GM15510 (cell line): ENCODE data around the gene AP3D1.

Source experiments
- POLR2A ChIP-seq: IDR thresholded peaks from 3 replicates; pipeline ENCODE4 v1.6.1; 2011; ENCODE audit warnings: borderline replicate concordance; ENCODE audit not compliant: insufficient read length; ENCODE audit errors: extremely low read depth

The AP3D1 gene

DNA sequence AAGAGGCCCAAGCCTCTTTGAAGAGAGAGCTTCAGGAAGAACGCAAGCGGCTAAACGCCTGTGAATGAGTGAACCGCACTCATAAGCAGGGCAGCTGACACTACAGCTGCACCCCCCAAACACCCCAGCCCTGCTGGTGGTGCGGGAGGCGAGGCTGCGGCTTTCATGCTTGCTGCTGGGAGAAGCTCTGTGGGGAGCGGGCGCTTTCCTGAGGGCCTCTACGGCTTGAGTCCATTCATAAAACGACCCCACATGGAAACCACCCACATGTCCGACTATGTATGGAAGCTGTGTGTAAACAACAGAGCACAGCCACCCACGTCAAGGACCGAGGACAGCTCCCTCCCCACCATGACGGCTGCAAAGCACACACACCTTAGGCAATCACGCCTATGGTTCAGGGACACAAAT lies 5.5 kb downstream of the AP3D1 start:
- TF ChIP-seq POLR2A = no peak

DNA sequence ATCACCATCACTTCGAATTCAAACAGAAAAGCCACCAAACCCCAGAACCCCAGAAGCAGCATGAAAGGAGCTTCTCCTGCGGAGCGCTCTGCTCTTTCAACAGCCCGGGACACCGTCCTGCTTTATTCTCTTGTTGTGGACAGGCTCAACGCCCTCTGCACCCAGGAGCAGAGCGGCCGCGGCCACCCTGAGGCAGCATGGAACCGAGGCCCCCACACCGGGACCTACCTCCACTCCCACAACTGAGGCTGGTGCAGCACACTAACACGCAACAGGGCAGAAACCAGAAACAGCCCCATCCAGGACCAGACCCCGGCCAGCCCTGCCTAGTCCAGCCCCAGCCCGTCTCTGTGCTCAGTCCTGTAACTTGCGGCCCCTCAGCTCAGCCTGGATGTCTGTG lies 7.2 kb downstream of the AP3D1 start:
- TF ChIP-seq POLR2A = no peak

DNA sequence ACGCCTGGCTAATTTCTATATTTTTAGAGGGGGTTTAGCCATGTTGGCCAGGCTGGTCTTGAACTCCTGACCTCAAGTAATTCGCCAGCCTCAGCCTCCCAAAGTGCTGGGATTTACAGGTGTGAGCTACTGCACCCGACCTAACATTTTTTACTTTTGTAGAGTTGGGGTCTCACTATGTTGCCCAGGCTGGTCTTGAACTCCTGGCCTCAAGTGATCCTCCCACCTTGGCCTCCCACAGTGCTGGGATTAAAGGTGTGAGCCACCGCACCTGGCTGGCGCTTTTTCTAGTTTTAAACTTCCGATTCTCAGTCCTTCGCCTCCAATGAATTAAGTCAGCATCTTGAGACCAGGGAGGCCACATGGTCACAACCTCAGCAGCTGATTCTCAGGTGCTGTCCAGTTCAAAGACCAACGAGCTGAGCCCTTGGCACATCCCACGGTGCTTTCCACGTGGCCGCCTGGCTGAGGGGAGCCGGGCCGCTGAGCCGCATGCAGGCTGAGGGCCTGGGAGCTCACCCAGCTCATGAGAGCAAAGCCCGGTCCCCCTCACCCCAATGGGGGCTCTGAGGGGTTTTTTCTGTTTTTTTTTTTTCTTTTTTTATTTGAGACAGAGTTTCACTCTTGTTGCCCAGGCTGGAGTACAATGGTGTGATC lies 9.1 kb downstream of the AP3D1 start:
- TF ChIP-seq POLR2A = no peak

DNA sequence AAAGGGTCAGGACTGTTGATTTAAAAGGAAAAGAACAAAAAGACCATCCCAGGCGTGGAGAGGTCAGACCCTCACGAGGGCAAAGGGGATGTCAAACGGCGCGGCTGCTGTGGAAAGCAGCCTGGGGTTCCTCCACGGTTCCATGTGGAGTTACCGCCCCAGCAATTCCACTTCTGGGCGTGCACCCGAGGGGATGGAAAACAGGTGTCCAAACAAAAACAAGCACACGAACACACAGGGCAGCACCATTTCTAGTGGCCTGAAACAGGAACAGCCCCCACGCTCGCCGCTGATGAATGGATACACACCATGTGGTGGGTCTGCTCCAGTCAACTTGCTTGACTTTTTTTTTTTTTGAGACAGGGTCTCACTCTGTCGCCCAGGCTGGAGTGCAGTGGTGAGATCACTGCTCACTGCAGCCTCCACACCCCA lies 11.2 kb downstream of the AP3D1 start:
- no peak for TF ChIP-seq POLR2A

DNA sequence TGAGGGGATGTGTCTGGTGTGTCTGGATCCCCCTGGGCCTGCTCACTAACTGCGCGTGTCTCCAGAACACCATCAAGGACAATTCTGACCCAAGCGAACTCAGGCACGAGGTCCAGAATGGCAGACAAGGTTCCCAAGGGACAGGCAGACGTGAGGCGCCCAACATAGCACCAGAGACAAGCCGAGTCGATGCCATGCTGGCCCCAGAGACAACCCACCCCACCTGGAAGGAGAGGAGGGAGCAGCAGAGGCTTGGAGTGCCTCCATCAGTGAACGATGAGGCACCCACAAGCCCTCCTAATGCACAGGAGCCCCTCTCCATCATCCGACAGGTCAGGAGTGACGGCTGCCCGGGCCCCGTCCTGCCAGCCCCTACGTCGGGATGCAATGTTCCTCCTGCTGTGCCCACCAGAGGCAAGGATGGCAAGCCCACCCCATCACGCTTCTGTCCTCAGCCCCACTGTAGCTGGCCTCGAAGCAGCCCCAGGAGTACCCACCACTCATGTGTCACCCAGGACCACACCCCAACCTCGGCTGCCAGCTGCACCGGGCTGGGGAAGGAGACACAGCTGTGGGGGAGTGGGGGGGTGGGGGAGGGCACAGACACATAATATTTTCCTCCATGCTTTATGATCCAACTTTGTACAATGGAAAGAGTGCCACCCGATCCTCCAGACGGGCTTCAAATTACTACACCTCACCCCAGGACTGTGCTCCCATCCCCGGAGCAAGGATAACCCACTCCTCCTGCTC lies 11.8 kb downstream of the AP3D1 start:
- TF ChIP-seq POLR2A = no peak

DNA sequence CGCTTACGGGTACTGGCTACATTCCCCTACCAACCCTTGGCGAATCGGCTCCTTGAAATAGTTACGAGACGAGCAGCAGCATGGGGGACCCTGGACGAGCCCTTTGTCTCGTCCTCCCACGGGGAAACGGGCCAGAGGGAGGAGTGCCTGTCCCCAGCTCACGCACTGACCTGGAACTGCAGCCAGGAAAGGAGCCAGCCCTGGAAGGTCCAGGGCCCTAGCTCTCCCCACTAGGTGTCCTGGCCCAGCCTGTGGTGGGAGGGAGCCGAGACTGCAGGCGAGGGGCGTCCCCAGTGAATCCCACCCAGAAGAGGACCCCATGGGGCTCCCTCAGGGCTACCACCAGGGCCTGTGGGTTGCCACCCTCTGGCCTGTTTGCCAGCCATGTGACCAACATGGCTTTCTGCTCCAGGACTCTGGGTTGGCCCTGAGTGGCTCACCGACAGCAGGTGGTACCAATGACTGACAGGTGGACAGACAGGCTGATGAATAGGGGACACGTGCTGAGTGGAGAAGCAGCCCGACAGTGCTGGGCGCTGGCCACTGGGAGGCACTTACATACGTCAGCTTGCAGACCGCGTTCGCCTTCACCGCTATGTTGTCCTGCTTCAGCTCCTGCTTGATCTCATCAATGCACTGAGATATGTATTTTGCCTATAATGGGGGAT lies 13.2 kb downstream of the AP3D1 start:
- TF ChIP-seq POLR2A = no peak

DNA sequence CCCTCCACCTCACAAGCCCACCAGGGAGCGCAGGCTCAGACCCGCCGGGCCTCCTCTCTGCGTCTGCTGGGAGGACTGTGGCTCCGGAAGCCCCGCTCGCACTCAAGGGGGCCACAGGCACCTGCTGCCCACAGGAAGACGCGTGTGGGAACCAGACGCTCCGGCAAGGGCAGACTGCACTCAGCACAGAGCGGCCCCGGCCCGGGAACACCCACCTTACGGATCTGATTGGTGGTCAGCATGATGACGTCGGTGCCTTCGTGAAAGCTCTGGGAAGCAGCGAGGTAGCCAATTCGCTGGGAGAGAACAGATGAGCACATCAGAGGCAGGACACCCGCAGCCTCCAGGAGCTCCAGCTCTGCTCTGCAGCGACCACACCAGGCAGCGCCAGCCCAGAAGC lies 14.6 kb downstream of the AP3D1 start:
- no peak for TF ChIP-seq POLR2A

DNA sequence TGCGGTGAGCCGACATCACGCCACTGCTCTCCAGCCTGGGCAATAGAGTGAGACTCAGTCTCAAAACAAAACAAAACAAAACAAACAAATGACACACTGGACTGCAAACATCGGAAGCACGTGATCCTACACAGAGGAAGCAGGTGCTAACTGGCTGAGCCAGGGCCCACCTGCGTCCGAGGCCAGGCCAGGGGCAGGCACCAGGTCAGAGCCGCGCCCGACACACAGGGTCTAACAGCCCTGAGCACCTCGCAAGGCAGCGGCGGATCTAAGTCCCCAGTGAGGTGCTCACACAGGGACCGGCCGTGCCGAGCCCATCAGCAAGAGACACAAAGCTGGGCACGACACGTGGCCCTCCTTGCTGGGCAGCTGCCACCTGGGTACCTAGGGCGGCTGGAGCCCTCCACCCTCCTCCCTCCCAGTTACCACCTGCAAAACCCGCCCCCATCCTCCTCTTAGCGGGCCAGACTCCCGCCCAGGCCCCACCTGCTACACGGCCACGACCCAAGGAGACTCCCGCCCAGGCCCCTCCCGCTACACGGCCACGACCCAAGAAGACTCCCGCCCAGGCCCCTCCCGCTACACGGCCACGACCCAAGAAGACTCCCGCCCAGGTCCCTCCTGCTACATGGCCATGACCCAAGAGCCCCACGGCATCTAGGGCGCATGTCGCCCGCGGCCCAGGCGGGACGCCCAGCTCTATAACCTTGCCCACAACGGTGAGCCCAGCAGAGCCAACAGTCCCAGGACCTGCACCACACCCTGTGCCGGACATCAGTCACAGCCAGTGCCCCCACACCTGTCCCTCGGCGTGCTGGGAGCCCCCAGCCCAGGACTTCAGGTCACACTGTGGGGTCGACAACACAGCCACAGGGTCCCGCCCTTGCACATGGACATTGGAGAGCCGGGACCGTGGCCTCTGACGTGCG lies 15.6 kb downstream of the AP3D1 start:
- TF ChIP-seq POLR2A = no peak

DNA sequence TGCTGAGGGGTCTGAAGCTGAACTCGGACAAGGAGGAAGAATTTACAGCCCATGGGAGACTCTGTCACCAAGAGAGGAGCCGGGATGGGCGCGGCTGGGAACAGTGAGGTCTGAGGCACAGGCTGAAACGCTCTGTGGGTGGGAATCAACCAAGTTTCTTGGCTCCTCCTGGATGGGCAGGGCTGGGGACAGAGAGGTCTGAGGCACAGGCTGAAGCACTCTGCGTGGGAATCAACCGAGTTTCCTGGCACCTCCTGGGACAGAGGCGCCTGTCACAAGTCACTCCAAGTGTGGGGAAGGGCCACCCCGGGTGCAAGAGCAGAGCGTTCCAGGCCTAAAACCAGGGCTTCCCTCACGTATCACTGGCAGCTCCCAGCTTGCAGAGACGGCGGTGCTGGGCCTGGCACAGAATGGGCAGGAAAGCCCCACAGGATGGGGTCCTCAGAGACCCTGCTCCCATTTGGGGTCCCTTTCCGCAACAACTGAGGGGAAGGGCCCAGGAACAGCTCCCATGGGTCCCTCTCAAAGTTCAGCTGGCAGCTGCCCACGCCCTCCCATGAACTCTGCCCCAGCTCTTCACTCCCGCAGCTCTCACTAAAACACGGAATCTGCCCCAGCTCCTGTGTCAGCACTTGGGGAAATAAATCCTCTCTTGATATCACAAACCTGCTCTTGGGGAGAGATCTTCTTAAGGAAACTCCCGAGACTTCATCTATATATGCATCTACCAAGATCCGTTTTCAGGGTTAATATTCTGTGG lies 18.5 kb downstream of the AP3D1 start:
- TF ChIP-seq POLR2A = no peak

DNA sequence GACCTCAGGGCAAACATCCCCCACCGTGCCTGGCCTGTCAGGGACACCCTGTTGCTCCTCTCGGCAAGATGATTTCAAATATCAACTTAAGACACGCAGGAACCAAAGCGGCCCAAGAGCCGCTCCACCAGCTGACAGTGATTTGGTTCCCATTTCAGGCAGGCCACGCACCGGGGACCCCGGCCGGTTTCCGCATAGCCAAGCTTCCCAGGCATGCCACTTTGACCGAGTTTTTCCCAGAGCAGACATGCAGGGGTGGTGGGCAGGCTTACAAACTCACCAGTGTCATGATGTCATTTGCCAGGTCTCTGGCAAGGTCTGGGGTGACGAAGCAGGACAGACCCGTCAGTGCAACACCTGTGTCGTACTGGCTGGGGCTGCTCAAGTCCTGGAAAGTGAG lies 19.2 kb downstream of the AP3D1 start:
- no peak for TF ChIP-seq POLR2A

DNA sequence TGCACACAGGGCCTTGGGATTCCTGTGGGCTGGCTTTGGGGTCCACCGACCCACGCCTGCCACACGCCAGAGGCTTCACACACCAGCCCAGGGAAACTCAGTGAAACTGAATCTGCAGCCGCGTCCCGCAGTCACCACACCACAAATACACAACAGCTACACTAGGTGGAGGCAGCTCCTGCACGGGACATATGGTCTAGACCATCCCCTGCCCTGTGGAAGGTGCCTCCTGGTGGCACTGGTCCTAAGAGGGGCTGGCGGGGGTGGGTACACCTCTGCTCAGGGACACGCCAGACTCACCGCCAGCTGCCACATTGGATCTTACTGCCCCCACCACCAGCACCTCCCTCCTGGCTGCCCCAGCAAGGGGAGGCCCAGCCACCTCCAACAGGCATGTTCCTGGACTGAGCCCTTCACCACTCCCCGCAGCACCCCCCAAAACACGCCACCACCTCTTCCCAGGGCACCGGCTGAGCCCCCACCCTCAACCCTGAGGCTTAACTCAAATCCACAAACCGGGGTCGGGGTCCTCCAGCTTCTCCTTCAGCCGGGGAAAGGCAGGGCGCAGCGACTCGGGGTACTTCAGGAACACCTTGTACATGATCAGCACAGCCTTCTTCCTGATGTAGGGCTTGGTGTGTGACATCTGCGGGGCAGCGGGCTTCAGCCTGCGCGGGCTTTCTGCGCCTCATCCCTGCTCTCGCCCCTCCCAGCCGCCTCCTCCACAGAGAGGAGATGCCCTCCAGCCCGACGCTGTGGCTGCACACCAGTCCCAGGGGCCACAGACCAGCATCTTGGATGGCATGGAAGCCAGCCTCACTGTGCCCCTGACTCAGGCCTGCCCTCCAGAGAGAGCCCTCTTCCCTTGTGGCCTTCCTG lies 21.2 kb downstream of the AP3D1 start:
- no peak for TF ChIP-seq POLR2A

DNA sequence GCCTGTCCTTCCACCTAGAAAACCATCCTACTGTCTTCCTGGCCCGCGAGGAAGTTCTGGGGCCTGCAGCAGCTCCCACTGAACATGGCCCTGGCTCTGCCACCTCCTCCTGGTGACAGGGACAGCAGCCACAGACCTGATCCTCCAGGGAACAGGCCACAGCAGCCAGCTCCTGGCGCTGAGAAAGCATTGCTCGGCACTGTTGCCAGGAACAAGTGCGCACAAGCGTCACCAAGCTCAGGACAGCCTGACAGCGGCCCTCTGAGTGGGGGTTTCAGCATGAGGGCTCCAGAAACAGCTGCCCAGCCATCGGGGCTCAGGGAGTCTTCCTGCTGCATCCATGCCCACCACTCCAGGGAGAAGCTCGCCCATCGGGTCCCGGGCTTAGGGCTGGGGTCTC lies 21.9 kb downstream of the AP3D1 start:
- no peak for TF ChIP-seq POLR2A

DNA sequence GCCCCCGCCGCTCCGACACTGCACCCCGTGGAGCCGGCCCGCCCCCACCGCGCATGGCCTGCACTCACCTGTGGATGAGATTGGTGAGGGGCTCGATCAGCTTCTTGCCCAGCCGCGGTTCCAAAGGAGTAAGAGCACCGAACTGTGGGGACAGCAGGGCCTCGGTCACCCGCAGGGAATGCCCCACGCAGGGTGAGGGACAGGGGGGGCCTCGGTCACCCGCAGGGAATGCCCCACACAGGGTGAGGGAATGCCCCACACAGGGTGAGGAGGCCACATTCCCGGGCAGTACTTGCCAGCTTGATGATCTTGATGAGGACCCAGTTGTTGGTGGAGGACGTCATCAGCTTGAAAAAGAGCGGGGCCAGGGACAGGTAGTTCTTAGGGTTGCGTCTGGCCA lies 22.3 kb downstream of the AP3D1 start:
- no peak for TF ChIP-seq POLR2A
